ENCODE results near the gene SFI1. TPM values are rescaled to one million over a fixed set of nuclear protein-coding genes. Genes with fewer than 3 reads are reported as not detected.

Gene SFI1
- total and polyA plus RNA-seq, 11 donors = 2.2 to 18.3 (median 6.4) TPM

DNA sequence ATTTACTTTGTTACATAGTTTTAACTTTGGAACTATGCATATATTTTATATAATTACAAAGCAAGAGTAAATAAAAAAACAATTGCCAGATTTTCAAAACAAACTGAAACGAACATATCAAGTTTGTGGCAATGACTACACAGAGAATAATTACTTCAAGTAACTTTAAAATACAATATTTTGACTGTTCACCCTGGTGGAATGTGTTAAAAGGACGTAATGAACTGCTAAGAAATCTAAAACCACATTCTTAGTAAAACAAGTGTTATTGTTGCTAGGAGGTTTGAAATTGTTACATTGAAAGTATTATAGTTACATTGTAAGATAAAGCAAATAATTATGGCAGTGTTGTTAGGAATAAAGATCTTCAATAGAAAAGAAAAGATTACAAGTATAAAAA is 71.4 kb downstream of the SFI1 start:
- TF ChIP-seq POLR2A (IDR thresholded peaks at IDR 0.05) = no peak
- TF ChIP-seq, protein P1, sequence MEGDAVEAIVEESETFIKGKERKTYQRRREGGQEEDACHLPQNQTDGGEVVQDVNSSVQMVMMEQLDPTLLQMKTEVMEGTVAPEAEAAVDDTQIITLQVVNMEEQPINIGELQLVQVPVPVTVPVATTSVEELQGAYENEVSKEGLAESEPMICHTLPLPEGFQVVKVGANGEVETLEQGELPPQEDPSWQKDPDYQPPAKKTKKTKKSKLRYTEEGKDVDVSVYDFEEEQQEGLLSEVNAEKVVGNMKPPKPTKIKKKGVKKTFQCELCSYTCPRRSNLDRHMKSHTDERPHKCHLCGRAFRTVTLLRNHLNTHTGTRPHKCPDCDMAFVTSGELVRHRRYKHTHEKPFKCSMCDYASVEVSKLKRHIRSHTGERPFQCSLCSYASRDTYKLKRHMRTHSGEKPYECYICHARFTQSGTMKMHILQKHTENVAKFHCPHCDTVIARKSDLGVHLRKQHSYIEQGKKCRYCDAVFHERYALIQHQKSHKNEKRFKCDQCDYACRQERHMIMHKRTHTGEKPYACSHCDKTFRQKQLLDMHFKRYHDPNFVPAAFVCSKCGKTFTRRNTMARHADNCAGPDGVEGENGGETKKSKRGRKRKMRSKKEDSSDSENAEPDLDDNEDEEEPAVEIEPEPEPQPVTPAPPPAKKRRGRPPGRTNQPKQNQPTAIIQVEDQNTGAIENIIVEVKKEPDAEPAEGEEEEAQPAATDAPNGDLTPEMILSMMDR (IDR thresholded peaks at IDR 0.05) = no peak
- DNase-seq (no peak), ATAC-seq (no peak)
- H3K27me3 ChIP-seq = no peaks in the 10 kb centered on the region
- peaks cover 0 to 28% (median 0%) of the 10 kb centered on the region in 9 donors for H3K36me3 ChIP-seq
- H3K27ac ChIP-seq = no peak overlapping the region
- no peak overlapping the region for H3K4me3 ChIP-seq
- H3K9me3 ChIP-seq = no peaks in the 10 kb centered on the region
- intact Hi-C loops (cut with DNase I) = no loop called here
- H3K4me1 ChIP-seq = peaks cover 0 to 12% (median 0%) of the 10 kb centered on the region in 12 donors
- 87 to 89% (median 88%) methylated on average over 2 of the region's 2 CpGs for WGBS, 4 donors

DNA sequence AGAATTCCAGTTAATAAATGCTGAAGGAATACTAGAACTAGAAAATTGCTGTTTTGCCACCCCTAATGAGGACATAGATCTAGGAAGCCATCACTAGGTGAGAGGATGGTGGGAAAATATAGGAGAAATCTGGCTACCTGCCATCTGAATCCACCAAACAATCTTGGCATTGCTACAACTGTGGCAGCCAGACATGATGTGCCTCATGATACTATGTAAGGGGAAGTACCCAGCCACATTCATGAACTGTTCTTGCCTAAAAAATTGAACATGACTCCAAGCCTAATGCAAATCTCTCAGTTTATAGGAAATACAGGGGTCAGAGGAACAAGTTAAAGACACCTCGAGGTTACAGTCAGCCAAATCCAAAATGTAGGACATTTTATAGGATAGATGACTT is 72.8 kb downstream of the SFI1 start:
- WGBS, 4 donors = 82 to 98% (median 93%) methylated on average over 1 of the region's 1 CpG
- TF ChIP-seq, protein P1 (IDR thresholded peaks at IDR 0.05) = no peak
- TF ChIP-seq POLR2A (IDR thresholded peaks at IDR 0.05) = no peak
- H3K36me3 ChIP-seq = peaks cover 0 to 36% (median 12%) of the 10 kb centered on the region in 9 donors

DNA sequence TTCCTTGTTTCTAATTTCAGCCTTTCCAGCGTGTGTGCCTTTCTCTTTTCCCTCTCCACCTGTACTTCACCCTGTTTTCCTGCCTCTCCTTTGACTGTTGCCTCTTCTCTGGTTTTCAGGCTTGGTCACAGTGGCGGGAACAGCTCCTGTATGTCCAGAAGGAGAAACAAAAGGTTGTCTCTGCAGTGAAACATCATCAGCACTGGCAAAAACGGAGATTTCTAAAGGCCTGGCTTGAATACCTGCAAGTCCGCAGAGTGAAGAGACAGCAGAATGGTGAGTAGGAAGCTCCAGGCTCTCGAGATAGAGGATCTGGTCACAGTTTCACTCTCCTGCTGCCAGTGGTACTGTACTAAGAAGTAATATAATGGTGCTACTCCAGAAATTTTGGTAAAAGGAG is 76.6 kb downstream of the SFI1 start:
- Histone ChIP-seq H3K27me3 (no peaks in the 10 kb centered on the region), H3K4me3 (no peak overlapping the region), H3K4me1 (no peaks in the 10 kb centered on the region), H3K9me3 (no peaks in the 10 kb centered on the region), H3K27ac (no peak overlapping the region), H3K36me3 (peaks cover 0 to 55% (median 33%) of the 10 kb centered on the region in 9 donors)
- no peak for DNase-seq
- intact Hi-C loops (cut with DNase I) = no loop called here
- no peak for ATAC-seq
- TF ChIP-seq, protein P1 (IDR thresholded peaks at IDR 0.05) = no peak
- TF ChIP-seq POLR2A (IDR thresholded peaks at IDR 0.05) = no peak
- 82 to 88% (median 84%) methylated on average over 5 of the region's 5 CpGs for WGBS, 4 donors

More for the DNA sequence above, 72.8 kb downstream of the SFI1 start:
- Histone ChIP-seq H3K27me3 (no peaks in the 10 kb centered on the region), H3K27ac (no peak overlapping the region), H3K9me3 (no peaks in the 10 kb centered on the region), H3K4me3 (no peak overlapping the region), H3K4me1 (peaks cover 0 to 12% (median 0%) of the 10 kb centered on the region in 12 donors)
- no peak for ATAC-seq
- DNase-seq = no peak
- intact Hi-C loops (cut with DNase I) = no loop called here

DNA sequence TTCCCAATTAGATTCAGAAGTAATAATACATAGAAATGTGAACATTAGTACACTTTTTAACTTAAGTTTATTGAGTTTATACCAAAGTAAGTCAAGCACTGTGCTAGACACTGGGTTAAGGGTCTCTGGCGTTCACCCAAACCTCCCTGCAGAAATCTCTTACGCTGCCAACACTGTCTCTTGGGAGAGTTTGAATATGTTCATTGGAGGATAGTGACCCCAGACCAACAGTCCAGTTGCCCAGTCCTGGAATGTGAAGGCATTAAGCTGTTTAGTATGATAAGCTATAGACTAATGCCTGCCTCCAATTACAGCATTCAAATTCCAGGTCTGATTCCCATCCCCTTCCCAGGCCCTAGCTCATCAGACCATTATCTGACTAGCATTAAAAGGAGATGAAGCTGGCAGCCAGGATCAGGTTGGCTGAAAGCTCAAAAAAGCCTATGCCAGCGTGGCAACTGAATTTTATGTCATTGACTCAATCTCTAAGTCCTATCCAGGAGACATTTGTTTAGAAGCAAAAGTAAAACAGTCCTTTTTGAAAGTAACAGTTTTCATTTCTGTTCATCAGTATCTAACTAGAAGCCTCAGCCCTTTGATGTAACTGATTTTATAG is 77.8 kb downstream of the SFI1 start:
- 66 to 86% (median 79%) methylated on average over 3 of the region's 3 CpGs for WGBS, 4 donors
- TF ChIP-seq POLR2A (IDR thresholded peaks at IDR 0.05) = no peak
- TF ChIP-seq, protein P1 (IDR thresholded peaks at IDR 0.05) = no peak
- DNase-seq = no peak
- H3K9me3 ChIP-seq = no peaks in the 10 kb centered on the region
- intact Hi-C loops (cut with DNase I) = no loop called here
- H3K36me3 ChIP-seq = peaks cover 0 to 64% (median 34%) of the 10 kb centered on the region in 9 donors
- H3K4me3 ChIP-seq = no peak overlapping the region
- no peak overlapping the region for H3K27ac ChIP-seq
- H3K4me1 ChIP-seq = no peaks in the 10 kb centered on the region
- no peaks in the 10 kb centered on the region for H3K27me3 ChIP-seq
- ATAC-seq = no peak

Data from heart left ventricle (tissue), 16 donors.